Activated T-cell treated with anti-CD3 and anti-CD28 coated beads, Interleukin-2, amount 50 U/mL, for 72 hours (primary cell): Measurements from ENCODE around the gene SLAMF6. TPM values are rescaled to one million over a fixed set of nuclear protein-coding genes. Genes with fewer than 3 reads are reported as not detected.
"Not testable (repeated sequence)": the region's sequence is repeated elsewhere in the genome, so short reads cannot be mapped to it uniquely, and the experiment has no call there.

Source experiments
- ATAC-seq, 2 donors: fragments of 150-1000 bp; cut with Tn5 transposase; replicated peaks in 1 of 2; 2 replicates each; pipeline ENCODE4 v1.10.0; 2021; ENCODE audit warnings: moderate library complexity in 2 of 2, mild to moderate bottlenecking in 1 of 2
- DNase-seq, 2 donors: peaks; one replicate each; pipeline ENCODE4 v3.0.0; 2021 to 2022; ENCODE audit warnings: mixed read lengths in 1 of 2
- H3K27ac Mint-ChIP-seq: one replicate; pipeline ENCODE4 v1.8.0; 2022; ENCODE audit warnings: mild to moderate bottlenecking, moderate library complexity, mixed read lengths
- H3K27me3 Mint-ChIP-seq: one replicate; pipeline ENCODE4 v1.8.0; 2022; ENCODE audit warnings: low read depth, mixed read lengths
- H3K36me3 Mint-ChIP-seq, 2 donors: one replicate each; pipeline ENCODE4 v1.8.0; 2022; ENCODE audit warnings: mixed read lengths in 2 of 2, mild to moderate bottlenecking in 1 of 2; ENCODE audit not compliant: insufficient read depth in 2 of 2
- H3K4me1 Mint-ChIP-seq: one replicate; pipeline ENCODE4 v1.8.0; 2022; ENCODE audit warnings: low read depth, mixed read lengths
- H3K4me3 Mint-ChIP-seq, 2 donors: one replicate each; pipeline ENCODE4 v1.8.0; 2022; ENCODE audit warnings: mild to moderate bottlenecking in 2 of 2, mixed read lengths in 2 of 2, moderate library complexity in 2 of 2
- H3K9me3 Mint-ChIP-seq, 2 donors: one replicate each; pipeline ENCODE4 v1.8.0; 2022; ENCODE audit warnings: mixed read lengths in 2 of 2
- total RNA-seq, 2 donors: library from RNA; stranded (reverse); gene quantifications; one replicate each; pipeline ENCODE4 v1.2.3, GENCODE V29; 2022

Gene SLAMF6
- total RNA-seq, 2 donors from 2014 or later, result 41.6 to 48.8 TPM

- Mint-ChIP-seq H3K9me3 (peaks cover 1 to 8% of the 10 kb centered on the region in 2 donors), H3K36me3 (peaks cover 6 to 13% of the 10 kb centered on the region in 2 donors), H3K4me3 (peak overlapping the region; percentile 67 to 72), H3K27ac (peak overlapping the region; percentile 92), H3K4me1 (peaks cover 52% of the 10 kb centered on the region), H3K27me3 (no peaks in the 10 kb centered on the region)
- peak; percentile 53 to 56 for DNase-seq
- ATAC-seq, result peak; percentile 91 to 95
Observed at GRCh38 chr1:160539990-160540858, 17.2 kb upstream of the SLAMF6 start.

- DNase-seq, result no peak
- Mint-ChIP-seq H3K27ac (peak overlapping the region; percentile 92), H3K4me1 (peaks cover 46% of the 10 kb centered on the region), H3K9me3 (peaks cover 5 to 11% of the 10 kb centered on the region in 2 donors), H3K36me3 (peaks cover 10 to 16% of the 10 kb centered on the region in 2 donors), H3K4me3 (peak overlapping the region; percentile 67 to 72), H3K27me3 (no peaks in the 10 kb centered on the region)
- ATAC-seq, result no peak
Observed at GRCh38 chr1:160539684-160539989, 16.6 kb upstream of the SLAMF6 start.

- H3K27me3 Mint-ChIP-seq, result no peaks in the 10 kb centered on the region
- H3K27ac Mint-ChIP-seq, result peak overlapping the region; percentile 92
- peaks cover 41% of the 10 kb centered on the region for H3K4me1 Mint-ChIP-seq
- H3K36me3 Mint-ChIP-seq, result peaks cover 11 to 20% of the 10 kb centered on the region in 2 donors
- peaks cover 5 to 11% of the 10 kb centered on the region in 2 donors for H3K9me3 Mint-ChIP-seq
- DNase-seq, result no peak
- no peak for ATAC-seq
- peak overlapping the region; percentile 67 to 72 for H3K4me3 Mint-ChIP-seq
Observed at GRCh38 chr1:160538985-160539651, 16.1 kb upstream of the SLAMF6 start.

- H3K27ac Mint-ChIP-seq, result no peak overlapping the region
- no peaks in the 10 kb centered on the region for H3K27me3 Mint-ChIP-seq
- peaks cover 12 to 26% of the 10 kb centered on the region in 2 donors for H3K36me3 Mint-ChIP-seq
- DNase-seq, result no peak
- H3K4me3 Mint-ChIP-seq, result no peak overlapping the region
- H3K4me1 Mint-ChIP-seq, result peaks cover 36% of the 10 kb centered on the region
- ATAC-seq, result no peak
- peaks cover 5 to 11% of the 10 kb centered on the region in 2 donors for H3K9me3 Mint-ChIP-seq
Observed at GRCh38 chr1:160537714-160538665, 14.9 kb upstream of the SLAMF6 start.

DNA sequence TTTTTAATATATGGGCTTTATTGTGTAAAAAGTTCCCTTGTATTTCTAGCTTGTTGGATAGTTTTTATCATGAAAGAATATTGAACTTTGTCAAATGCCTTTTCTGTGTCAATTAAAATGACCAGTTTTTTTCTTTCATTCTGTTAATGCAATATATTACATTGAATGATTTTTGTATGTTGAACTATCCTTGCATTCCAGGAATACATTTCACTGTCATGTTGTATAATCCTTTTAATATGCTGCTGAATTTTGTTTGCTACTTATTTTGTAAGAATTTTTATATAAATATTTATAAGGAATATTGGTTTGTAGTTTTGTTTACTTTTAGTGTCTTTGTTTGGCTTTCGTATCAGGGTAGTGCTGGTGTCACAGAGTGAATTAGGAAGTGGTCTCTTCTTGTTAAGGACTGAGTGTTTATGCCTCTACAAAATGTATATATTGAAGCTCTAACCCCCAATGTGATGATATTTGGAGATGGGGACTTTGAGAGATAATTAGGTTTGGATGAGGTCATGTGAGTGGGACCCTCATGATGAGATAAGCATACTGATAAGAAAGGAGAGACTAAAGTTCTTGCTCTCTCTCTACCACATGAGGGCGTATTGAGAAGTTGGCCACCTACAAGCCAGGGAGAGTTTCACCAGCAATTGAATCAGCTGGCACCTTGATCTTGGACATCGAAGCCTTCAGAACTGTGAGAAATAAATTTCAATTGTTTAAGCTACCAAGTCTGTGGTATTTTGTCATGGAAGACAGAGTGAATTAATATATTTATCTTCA is 12.0 kb upstream of the SLAMF6 start:
- ATAC-seq (no peak), DNase-seq (no peak)
- H3K4me3 Mint-ChIP-seq, result no peak overlapping the region
- H3K4me1 Mint-ChIP-seq, result peaks cover 20% of the 10 kb centered on the region
- H3K27ac Mint-ChIP-seq, result no peak overlapping the region
- peaks cover 13 to 29% of the 10 kb centered on the region in 2 donors for H3K36me3 Mint-ChIP-seq
- H3K9me3 Mint-ChIP-seq, result peaks cover 7 to 11% of the 10 kb centered on the region in 2 donors
- no peaks in the 10 kb centered on the region for H3K27me3 Mint-ChIP-seq

- not testable (repeated sequence) for H3K27me3 Mint-ChIP-seq, H3K27ac Mint-ChIP-seq, H3K4me3 Mint-ChIP-seq, ATAC-seq, DNase-seq
- Mint-ChIP-seq H3K36me3 (peaks cover 24 to 46% of the 10 kb centered on the region in 2 donors), H3K4me1 (peaks cover 29% of the 10 kb centered on the region), H3K9me3 (peaks cover 18 to 19% of the 10 kb centered on the region in 2 donors)
Observed at GRCh38 chr1:160532557-160532813, 9.4 kb upstream of the SLAMF6 start.

- not testable (repeated sequence) for H3K27me3 Mint-ChIP-seq, DNase-seq, H3K4me3 Mint-ChIP-seq, ATAC-seq, H3K27ac Mint-ChIP-seq
- Mint-ChIP-seq H3K9me3 (peaks cover 21 to 22% of the 10 kb centered on the region in 2 donors), H3K4me1 (peaks cover 34% of the 10 kb centered on the region), H3K36me3 (peaks cover 28 to 49% of the 10 kb centered on the region in 2 donors)
Observed at GRCh38 chr1:160531809-160532556, 8.9 kb upstream of the SLAMF6 start.

GRCh38 chr1:160529401-160529952 is 6.4 kb upstream of the SLAMF6 start:
- H3K27ac Mint-ChIP-seq, DNase-seq, H3K27me3 Mint-ChIP-seq: not testable (repeated sequence)
- peak in 1 of 2 donors; percentile 19 for ATAC-seq
- Mint-ChIP-seq H3K4me3 (peak overlapping the region in 1 of 2 donors; percentile 49), H3K9me3 (peaks cover 20 to 25% of the 10 kb centered on the region in 2 donors), H3K4me1 (peaks cover 42% of the 10 kb centered on the region), H3K36me3 (peaks cover 29 to 56% of the 10 kb centered on the region in 2 donors)

- Mint-ChIP-seq H3K4me1 (peaks cover 66% of the 10 kb centered on the region), H3K4me3 (peak overlapping the region in 1 of 2 donors; percentile 45), H3K36me3 (peaks cover 25 to 46% of the 10 kb centered on the region in 2 donors), H3K9me3 (peaks cover 21 to 22% of the 10 kb centered on the region in 2 donors), H3K27ac (peak overlapping the region; percentile 21)
- DNase-seq, ATAC-seq, H3K27me3 Mint-ChIP-seq: not testable (repeated sequence)
Observed at GRCh38 chr1:160523789-160524188, 734 bp upstream of the SLAMF6 start.

- H3K36me3 Mint-ChIP-seq, result peaks cover 25 to 43% of the 10 kb centered on the region in 2 donors
- H3K9me3 Mint-ChIP-seq, result peaks cover 12 to 14% of the 10 kb centered on the region in 2 donors
- peak overlapping the region; percentile 77 to 96 for H3K4me3 Mint-ChIP-seq
- H3K27me3 Mint-ChIP-seq, result no peaks in the 10 kb centered on the region
- ATAC-seq (no peak), DNase-seq (no peak)
- H3K4me1 Mint-ChIP-seq, result peaks cover 65% of the 10 kb centered on the region
- peak overlapping the region; percentile 99 for H3K27ac Mint-ChIP-seq
Observed at GRCh38 chr1:160522136-160522535, 919 bp downstream of the SLAMF6 start.

DNA sequence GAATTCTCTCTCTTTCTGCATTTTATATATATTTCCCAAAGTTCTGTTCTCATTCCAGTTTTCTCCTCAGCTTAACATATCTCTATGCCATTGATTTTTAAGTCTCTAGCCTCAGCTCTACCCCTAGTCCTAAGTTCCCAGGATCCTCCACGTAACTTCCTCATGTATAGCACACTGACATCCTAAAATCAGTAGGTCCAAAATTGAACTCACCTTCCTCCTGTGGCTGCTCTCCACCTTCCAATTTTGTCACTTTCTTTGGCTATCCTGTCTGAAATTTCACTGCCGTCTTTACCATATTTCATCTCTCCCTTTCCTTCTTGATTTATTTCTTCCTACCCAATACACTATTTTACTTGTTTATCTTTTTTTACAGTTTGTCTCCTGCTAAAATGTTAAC is 1.5 kb downstream of the SLAMF6 start:
- Mint-ChIP-seq H3K27ac (peak overlapping the region; percentile 99), H3K4me1 (peaks cover 65% of the 10 kb centered on the region), H3K9me3 (peaks cover 7 to 8% of the 10 kb centered on the region in 2 donors), H3K27me3 (no peaks in the 10 kb centered on the region), H3K36me3 (peaks cover 22 to 43% of the 10 kb centered on the region in 2 donors), H3K4me3 (peak overlapping the region; percentile 77 to 96)
- ATAC-seq, result no peak
- DNase-seq, result no peak
